IPS-11a (cell line): Measurements from ENCODE around the gene SNCAIP.
"Not testable (repeated sequence)": the region's sequence is repeated elsewhere in the genome, so short reads cannot be mapped to it uniquely, and the experiment has no call there.

Experiments
- H3K4me3 ChIP-seq: one replicate; pipeline ENCODE4 v1.5.1; 2013; ENCODE audit warnings: low read depth, low read length, control low read depth

The SNCAIP gene

GRCh38 chr5:122312591-122313406, 762 bp downstream of the SNCAIP start:
- peak overlapping the region; percentile 57 for H3K4me3 ChIP-seq

GRCh38 chr5:122314036-122314435, 2.0 kb downstream of the SNCAIP start:
- H3K4me3 ChIP-seq: no peak overlapping the region

DNA sequence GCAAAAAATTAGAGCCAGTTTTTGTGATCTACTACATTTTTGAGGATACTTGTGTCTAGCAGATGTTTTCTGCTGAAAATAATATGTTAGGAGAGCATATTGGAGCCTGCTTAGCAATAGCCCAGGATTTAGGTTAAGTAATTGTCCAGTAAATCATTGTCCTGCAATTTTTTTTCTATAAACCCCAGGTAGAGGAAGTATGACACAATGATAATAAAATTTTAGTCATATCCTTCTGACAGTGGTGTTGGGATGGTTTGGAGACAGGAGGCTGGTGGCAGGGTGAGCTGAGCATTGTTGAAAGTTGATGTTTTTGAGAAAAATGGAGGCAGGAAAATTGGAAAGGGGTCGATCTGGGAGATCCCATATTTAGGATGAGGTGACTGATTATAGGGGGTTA, 3.5 kb downstream of the SNCAIP start:
- H3K4me3 ChIP-seq: no peak overlapping the region

DNA sequence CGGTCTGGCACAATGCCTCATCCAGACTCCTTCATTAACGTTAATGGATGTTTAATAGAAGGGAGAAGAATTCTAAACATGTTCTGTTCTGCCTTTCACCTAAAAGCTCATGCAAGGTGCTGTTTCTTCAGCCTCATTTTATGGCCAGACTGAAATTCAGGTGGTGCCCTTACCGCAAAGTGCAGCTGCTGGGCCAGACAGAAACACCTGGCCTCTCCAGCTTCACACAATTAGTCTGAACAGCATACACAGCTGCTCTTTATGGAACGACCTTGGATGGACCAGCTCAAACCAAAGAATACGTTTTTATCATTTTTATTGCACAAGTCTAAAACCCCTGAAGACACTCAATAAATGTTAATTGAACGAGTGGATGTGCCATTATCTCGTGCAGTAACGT, 4.6 kb downstream of the SNCAIP start:
- H3K4me3 ChIP-seq: no peak overlapping the region

- no peak overlapping the region for H3K4me3 ChIP-seq
These were observed 7.9 kb downstream of the SNCAIP start for GRCh38 chr5:122319897-122320296.

GRCh38 chr5:122321921-122322320, 9.9 kb downstream of the SNCAIP start:
- H3K4me3 ChIP-seq: no peak overlapping the region

GRCh38 chr5:122322801-122323548, 10.9 kb downstream of the SNCAIP start:
- H3K4me3 ChIP-seq: no peak overlapping the region

GRCh38 chr5:122323738-122324137, 11.7 kb downstream of the SNCAIP start:
- no peak overlapping the region for H3K4me3 ChIP-seq

DNA sequence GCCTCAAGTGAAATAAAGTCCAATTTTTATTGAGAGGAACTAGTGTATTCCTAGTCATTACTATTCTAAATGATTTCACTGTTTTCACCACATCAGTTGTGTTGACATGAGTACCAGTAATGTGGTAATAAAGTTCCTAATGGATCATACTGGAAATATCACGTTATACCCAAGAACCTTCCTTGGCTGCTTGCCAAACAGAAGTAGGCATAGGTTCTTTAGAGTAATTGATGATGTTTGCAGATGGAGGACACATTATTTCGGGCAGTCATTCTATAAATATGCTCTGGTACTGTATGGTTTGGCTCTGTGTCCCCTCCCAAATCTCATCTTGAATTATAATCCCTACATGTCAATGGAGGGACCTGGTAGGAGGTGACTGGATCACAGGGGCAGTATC, 15.1 kb downstream of the SNCAIP start:
- H3K4me3 ChIP-seq: no peak overlapping the region

- H3K4me3 ChIP-seq: no peak overlapping the region
These were observed 18.8 kb downstream of the SNCAIP start for GRCh38 chr5:122330881-122331280.

DNA sequence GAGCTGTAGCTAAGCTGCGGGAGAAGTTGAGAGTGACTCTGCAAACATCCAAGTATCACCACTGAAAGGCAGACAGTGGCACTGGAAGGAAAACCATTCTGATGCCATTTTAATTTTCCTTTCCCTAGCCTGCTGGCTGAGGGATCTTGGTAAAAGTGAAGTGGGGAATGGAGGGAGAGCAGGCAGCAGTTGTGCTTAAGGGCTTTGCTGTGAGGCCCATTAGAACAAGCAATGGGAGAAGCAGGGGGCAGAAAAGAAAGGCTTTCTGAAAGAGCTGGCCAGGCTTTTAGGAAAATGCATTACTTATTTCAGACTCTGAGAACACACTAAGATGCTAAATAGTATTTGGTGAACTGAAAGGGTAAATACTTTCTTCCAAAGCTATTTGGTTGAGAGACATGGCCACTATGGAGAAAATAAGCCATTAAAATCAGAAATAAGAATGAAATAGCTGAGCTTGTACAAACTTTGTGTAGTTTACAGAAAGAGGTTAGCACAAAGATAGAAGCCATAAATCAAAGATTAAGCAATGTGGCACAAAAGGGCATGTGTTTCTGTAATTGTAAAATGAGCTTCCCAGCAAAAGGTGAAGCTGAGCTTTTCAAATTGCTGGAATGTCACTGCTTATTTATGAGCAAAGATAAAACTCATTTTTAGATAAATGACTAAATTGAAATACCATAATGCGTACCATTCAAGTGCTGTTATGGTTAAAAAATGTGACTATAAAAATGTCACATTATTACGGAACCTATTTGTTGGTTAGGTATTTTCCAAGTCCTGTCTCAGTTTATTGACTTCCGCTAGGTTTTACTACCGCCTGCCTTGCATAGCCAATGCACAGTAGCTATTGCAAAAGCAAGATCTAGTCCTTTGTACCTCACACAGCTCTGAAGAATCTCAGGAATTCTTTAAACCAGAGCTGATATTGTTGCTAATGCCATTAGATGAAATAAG, 20.8 kb downstream of the SNCAIP start:
- no peak overlapping the region for H3K4me3 ChIP-seq

DNA sequence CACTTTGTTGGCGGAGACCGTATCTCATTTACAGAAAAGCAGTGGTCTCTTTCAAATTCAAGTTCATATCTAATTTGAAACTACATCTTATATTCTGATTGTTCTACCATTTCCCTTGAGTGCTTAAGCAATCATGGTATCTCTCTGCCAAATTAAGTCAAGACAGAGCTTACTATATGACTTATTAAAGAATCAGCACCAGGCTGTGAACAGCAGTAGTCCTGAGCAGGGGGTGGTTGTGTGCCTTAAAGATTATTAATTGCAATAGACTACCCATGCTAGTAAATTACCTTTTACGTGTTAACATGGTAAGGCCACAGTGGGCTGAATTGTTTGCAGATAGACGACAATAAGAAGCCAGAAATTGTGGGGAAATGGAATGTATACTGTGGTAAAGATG, 21.5 kb downstream of the SNCAIP start:
- H3K4me3 ChIP-seq: no peak overlapping the region

DNA sequence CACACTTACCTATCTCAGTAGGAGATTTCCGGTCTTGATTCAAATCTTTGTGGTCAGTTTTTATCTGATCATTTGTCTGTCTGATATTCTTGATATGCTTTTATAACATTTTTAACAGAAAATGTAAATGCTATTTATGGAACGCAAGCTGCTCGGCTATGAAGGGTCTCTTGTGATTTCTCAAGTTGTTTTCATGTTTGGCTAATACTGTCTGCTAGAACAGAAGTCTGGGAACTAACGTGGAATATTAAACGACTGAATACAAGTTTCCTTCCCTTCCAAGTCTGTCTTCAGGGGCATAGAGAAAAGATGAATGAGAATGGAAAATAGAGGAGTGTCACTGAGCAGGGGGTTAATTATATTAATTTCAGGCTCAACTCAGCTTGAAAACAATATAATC, 27.6 kb downstream of the SNCAIP start:
- no peak overlapping the region for H3K4me3 ChIP-seq

DNA sequence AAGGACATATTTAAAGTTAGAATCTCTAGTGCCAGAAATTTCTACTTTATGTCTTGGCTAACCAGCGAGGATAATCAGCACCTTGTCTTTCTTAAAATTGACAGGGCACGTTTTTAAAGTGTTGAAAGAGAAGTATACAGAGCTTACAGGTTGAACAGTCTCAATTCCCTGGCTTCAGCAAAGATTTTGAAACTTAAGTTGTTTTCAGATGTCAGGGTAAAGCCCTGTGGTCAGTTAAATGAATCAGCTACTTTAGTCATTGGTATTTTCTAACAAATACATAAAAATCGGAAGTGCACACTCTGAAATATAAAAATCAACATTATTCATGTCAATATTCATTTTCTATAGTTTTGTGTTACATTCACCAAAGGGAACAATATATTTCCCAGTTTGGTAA, 29.1 kb downstream of the SNCAIP start:
- H3K4me3 ChIP-seq: no peak overlapping the region

- no peak overlapping the region for H3K4me3 ChIP-seq
These were observed 30.2 kb downstream of the SNCAIP start for GRCh38 chr5:122342256-122342655.

GRCh38 chr5:122346897-122347581, 35.0 kb downstream of the SNCAIP start:
- no peak overlapping the region for H3K4me3 ChIP-seq

DNA sequence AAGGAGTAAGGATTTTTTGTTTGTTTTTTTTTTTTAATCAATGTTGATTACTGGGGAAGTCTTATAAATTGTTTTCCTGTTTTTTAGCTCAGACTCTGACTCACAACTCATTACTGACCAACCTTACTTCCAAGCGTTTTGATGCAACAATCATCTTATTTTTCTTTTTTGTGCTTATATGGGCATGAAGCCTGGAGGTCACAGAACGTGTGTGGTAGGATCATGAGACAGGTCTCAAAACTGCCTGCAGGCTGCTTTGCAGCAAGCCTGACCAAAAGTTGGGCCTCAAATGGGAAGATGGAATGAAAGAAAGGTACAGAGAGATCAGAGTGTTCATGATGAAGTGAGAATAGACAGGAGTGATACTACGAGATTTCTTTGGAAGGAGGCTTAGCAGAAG, 38.5 kb downstream of the SNCAIP start:
- no peak overlapping the region for H3K4me3 ChIP-seq

DNA sequence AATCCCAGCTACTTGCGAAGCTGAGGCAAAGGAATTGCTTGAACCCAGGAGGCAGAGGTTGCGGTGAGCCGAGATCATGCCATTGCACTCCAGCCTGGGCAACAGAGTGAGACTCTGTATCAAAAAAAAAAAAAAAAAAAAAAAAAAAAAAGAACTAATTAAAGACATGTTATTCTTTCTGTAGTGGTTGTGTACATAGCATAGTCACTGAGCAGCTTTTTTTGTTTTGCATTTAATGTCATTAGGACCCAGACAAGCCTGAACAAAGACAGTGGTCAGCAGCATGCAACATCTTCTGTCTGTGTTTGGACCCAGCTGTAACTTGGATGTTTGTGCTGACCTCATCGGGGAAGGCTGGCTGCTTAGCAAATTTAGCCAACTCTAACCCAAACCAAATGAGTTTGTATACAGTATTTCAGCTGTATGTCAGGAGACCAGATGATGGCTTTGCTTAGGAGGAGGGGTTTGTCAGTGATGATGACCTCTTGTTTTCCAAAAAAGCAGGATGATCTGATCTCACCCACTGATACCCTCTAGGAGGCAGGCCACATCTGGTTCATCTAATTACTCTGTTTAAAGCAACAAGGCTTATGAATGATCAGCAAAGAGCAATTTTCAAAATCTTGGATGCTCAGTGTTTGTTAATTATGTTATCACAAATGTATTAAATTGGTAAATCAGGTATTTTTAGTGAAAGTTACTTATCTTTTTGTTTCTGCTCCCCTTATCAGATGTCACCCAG, 39.5 kb downstream of the SNCAIP start:
- no peak overlapping the region for H3K4me3 ChIP-seq

DNA sequence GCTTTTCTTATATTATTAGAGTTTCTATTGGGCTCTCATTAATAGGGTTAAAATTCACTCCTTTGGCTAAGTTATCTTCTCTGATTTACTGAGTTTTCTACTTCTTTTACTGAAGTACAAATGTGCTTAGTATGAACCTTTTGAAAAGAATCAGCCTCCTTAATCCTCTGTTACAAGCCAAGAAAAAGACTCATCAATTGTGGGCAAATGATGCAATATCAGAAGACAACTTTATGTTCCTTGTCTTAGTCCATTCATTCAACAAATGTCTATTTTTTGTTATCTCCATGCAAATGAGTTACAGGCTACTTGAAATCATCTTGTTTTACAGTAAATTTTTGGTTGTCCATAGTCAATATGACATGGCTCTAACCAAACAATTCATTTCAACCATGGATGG, 40.3 kb downstream of the SNCAIP start:
- no peak overlapping the region for H3K4me3 ChIP-seq

DNA sequence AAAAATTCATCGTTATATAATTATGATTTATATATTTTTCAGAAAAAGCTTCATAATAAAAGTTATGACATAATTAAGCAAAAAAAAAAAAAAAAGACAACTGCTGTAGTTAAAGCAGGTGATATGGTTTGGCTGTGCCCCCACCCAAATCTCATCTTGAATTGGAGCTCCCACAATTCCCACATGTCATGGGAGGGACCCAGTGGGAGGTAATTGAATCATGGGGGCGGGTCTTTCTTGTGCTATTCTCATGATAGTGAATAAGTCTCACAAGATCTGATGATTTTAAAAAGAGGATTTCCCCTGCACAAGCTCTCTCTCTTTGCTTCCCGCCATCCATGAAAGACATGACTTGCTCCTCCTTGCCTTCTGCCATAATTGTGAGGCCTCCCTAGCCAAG, 41.3 kb downstream of the SNCAIP start:
- H3K4me3 ChIP-seq: not testable (repeated sequence)
